Measurements from ENCODE around the gene WNT8B.

WNT8B gene

GRCh38 chr10:100496567-100496966, 33.8 kb downstream of the WNT8B start:
- DNase-seq, result no peak
- TF ChIP-seq POLR2A (IDR thresholded peaks at IDR 0.05; ENCODE audit: low read length) (no peak), GATA1 (IDR thresholded peaks at IDR 0.05; ENCODE audit: low read depth, low read length) (no peak)

DNA sequence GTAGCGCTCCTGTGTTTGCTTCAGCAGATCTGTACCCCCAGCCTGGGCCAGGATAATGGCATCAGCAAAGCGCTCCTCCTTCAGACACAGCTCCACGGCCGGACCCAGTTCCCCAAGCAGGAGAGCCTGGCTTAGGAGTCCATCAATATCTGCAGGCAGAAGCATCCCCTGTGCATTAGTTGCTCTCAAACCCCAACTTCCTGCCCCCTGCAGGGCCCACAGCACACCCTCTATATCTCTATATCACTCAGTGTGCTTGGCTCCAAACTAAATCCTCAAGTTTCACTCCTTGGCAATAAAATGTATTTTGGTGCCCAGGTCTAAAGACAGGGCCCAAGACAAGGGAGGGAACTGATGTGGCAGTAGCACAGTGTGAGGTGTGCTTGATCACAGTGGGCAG, 35.2 kb downstream of the WNT8B start:
- TF ChIP-seq POLR2A (IDR thresholded peaks at IDR 0.05; ENCODE audit: low read length) (no peak), GATA1 (IDR thresholded peaks at IDR 0.05; ENCODE audit: low read depth, low read length) (no peak)
- DNase-seq, result no peak

- DNase-seq, result no peak
- TF ChIP-seq POLR2A (IDR thresholded peaks at IDR 0.05; ENCODE audit: low read length), result no peak
- no peak for TF ChIP-seq GATA1 (IDR thresholded peaks at IDR 0.05; ENCODE audit: low read depth, low read length)
Measured at GRCh38 chr10:100501423-100501822, 38.6 kb downstream of the WNT8B start.

DNA sequence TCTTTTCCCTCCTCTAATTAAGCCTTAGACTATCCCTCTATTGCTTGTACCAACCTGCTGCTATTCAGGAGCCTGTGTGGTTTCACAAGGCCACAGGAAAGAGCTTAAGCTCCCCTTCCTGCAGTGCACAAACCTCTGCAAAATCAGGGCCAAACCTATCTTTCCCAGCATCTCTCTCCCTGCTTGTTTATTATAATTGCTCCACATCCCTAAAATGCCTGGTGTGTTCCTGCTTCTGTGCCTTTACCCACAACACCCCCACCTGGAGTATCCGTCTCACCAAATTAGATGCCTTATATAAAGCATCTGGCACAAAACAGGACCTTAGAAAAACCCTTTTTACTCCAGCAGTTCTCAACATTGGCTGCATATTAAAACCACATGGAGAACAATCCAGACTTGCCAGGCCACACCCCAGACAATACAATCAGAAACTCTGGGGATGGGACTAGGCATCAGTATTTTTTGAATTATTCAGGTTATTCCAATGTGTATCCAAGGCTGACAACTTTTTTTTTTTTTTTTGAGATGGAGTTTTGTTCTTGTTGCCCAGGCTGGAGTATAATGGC, 40.2 kb downstream of the WNT8B start:
- TF ChIP-seq POLR2A (IDR thresholded peaks at IDR 0.05; ENCODE audit: low read length) (no peak), GATA1 (IDR thresholded peaks at IDR 0.05; ENCODE audit: low read depth, low read length) (no peak)
- no peak for DNase-seq

GRCh38 chr10:100504096-100504495, 41.3 kb downstream of the WNT8B start:
- TF ChIP-seq POLR2A (IDR thresholded peaks at IDR 0.05; ENCODE audit: low read length) (no peak), GATA1 (IDR thresholded peaks at IDR 0.05; ENCODE audit: low read depth, low read length) (no peak)

GRCh38 chr10:100505164-100505563, 42.4 kb downstream of the WNT8B start:
- TF ChIP-seq GATA1 (IDR thresholded peaks at IDR 0.05; ENCODE audit: low read depth, low read length) (no peak), POLR2A (IDR thresholded peaks at IDR 0.05; ENCODE audit: low read length) (no peak)
- no peak for DNase-seq

More at GRCh38 chr10:100504096-100504495, 41.3 kb downstream of the WNT8B start:
- DNase-seq, result no peak

- peak in 1 of 2 experiments; percentile 14 for DNase-seq
- TF ChIP-seq POLR2A (IDR thresholded peaks at IDR 0.05; ENCODE audit: low read length) (no peak), GATA1 (IDR thresholded peaks at IDR 0.05; ENCODE audit: low read depth, low read length) (no peak)
Measured at GRCh38 chr10:100506596-100507356, 44.0 kb downstream of the WNT8B start.

DNA sequence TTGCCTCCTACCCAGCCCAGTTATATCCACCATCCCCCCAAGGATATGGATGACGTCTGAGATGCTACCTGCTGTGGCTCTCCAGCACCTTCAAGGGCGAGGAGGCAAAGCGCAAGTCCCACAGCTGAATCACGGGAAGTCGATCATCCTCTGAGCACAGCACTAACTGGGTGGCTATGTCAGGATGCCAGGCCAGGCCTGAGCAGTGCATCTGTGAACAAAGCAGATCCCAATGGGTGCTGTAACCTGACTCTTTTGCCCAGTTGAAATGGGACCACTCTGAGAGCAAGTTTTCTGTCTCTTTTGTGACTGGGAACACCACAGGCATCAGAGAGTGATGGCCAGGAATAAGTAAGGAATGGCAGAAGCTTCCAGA, 44.5 kb downstream of the WNT8B start:
- no peak for DNase-seq

GRCh38 chr10:100508266-100508665, 45.5 kb downstream of the WNT8B start:
- TF ChIP-seq POLR2A (IDR thresholded peaks at IDR 0.05; ENCODE audit: low read length) (no peak), GATA1 (IDR thresholded peaks at IDR 0.05; ENCODE audit: low read depth, low read length) (no peak)
- no peak for DNase-seq

More for the DNA sequence above, 44.5 kb downstream of the WNT8B start:
- TF ChIP-seq POLR2A (IDR thresholded peaks at IDR 0.05; ENCODE audit: low read length) (no peak), GATA1 (IDR thresholded peaks at IDR 0.05; ENCODE audit: low read depth, low read length) (no peak)

DNA sequence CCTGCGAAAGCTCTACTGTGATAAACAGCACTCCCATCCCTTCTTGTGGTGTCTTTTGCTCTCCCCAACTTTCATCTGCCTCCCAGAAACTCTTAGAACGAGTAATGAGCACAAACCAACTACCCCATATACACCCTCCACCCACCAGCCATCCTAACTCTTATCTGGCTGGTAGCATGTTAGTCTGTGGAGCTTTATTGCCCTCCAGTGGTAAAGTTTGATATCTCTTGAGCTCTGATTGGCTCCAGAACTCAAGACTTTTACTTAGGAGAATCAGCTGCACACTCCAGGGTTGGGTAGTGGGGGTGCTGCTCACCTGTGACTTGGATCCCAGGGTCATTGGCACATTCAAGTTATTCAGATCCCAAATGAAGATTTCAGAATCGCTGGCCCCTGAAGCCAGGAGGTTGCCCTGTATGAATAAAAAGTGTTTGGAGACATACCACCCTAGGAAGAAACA, 45.9 kb downstream of the WNT8B start:
- no peak for TF ChIP-seq POLR2A (IDR thresholded peaks at IDR 0.05; ENCODE audit: low read length)
- TF ChIP-seq GATA1 (IDR thresholded peaks at IDR 0.05; ENCODE audit: low read depth, low read length), result no peak
- peak; percentile 73 to 81 for DNase-seq

DNA sequence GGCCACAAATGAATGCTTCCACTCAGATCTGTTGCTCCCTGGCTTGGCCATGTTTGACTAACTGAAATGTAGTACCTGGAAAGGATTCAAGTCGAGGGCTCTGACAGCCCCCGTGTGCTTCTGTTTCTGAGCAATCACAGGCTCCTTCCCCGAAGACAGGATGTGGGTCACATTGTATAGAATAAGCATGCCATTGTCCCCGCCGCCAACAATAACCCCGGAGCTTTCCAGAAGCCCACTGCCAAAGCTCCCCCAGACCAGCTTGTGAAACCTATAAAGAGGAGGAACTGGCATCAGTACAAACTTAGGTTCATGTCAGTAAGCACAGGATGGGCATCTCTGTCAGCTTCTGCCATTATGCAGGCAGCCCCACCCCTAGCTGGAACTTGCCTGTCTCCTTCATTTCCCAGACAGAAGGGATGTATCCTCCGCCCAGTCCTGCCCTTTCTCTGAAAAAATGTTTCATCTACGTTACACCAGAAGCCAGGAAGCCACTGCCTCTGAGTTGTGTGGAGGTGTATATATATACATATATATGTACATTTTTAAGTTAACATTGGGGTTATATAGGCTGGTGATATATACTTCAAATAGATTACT, 46.5 kb downstream of the WNT8B start:
- DNase-seq, result no peak
- no peak for TF ChIP-seq POLR2A (IDR thresholded peaks at IDR 0.05; ENCODE audit: low read length)
- TF ChIP-seq GATA1 (IDR thresholded peaks at IDR 0.05; ENCODE audit: low read depth, low read length), result no peak

DNA sequence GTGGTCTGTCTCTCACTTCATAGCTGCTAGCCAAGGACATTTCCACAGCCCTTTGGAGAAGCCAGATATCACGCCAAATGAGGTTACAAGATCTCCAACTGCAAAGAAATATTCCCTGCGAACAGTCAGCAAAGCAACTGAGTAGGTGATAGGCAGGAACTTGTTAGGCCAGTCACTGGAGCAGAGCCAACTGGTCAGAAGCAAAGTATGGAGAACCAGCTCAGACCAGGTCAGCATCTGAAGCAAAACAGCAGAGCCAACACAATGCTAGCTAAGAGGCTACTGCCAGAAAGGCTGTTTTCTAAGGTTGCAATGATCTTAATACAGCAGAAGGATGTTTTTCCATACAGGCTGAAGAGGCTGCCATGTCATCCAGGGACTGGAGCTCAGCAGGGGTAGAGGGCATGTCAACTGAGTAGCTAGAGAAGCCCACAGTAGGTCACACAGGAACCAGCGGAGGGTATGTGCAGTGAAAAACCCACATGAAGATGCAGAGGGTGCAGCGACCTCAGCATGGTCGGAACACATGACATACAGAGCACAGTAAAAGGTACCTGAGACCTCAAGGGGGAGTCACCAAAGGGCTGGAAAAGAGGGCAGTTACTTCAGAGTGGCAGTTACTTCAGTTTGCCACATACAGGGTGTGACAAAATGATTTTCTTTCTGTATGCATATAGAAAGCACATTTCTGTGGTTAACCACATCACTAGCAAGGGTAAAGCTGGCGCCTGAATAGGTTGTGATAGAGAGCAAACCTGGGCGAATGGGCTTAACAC, 47.9 kb downstream of the WNT8B start:
- DNase-seq, result no peak
- TF ChIP-seq GATA1 (IDR thresholded peaks at IDR 0.05; ENCODE audit: low read depth, low read length), result no peak
- TF ChIP-seq POLR2A (IDR thresholded peaks at IDR 0.05; ENCODE audit: low read length), result no peak

- no peak for DNase-seq
- TF ChIP-seq POLR2A (IDR thresholded peaks at IDR 0.05; ENCODE audit: low read length), result no peak
- no peak for TF ChIP-seq GATA1 (IDR thresholded peaks at IDR 0.05; ENCODE audit: low read depth, low read length)
Measured at GRCh38 chr10:100515612-100516011, 52.8 kb downstream of the WNT8B start.

DNA sequence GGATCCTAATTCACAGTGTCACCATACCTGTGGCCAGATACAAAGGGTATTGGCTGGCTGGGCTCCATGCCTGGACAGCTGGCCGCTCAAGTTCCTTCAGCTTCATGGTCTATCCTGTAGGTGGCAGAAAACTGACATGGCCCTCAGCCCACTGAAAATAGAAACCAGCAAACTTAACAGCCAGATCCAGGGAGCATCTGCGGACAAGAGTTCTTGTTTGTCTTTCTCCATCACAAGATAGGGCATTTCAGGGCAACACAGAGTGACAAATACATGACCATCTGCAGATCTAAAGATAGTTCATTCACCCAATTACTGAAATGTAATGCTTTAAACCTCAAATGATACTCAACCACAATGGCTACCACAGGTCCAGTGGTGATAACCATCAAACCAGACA, 54.0 kb downstream of the WNT8B start:
- peak; percentile 9 to 11 for DNase-seq
- no peak for TF ChIP-seq POLR2A (IDR thresholded peaks at IDR 0.05; ENCODE audit: low read length)
- TF ChIP-seq GATA1 (IDR thresholded peaks at IDR 0.05; ENCODE audit: low read depth, low read length), result no peak

All from erythroblast (primary cell).